NOMO-1 treated with dmso at 0.1 percent for 144 hours (cell line): ENCODE measurements around the gene IPO9.
A peak's percentile ranks its signal among the peaks of the same experiment; 100 is the strongest.
"Not testable (repeated sequence)": the region's sequence is repeated elsewhere in the genome, so short reads cannot be mapped to it uniquely, and the experiment has no call there.

Source experiments
- DNase-seq: peaks from one replicate; lab custom pipeline; 2025; ENCODE audit not compliant: unreplicated experiment; lab: John Stamatoyannopoulos, UW

IPO9 gene

GRCh38 chr1:201887116-201887866 is 58.3 kb downstream of the IPO9 start:
- DNase-seq = no peak

GRCh38 chr1:201888282-201889089 is 59.5 kb downstream of the IPO9 start, which contains the start of gene SHISA4:
Gene SHISA4 (plus strand): TSS chr1:201888898. CDS start chr1:201888995, 97 bp downstream.
- no peak for DNase-seq

GRCh38 chr1:201889090-201889968 is 60.4 kb downstream of the IPO9 start:
- DNase-seq = no peak

- no peak for DNase-seq
These were observed 61.3 kb downstream of the IPO9 start for GRCh38 chr1:201890223-201890622.

GRCh38 chr1:201890806-201891450 is 62.0 kb downstream of the IPO9 start:
- no peak for DNase-seq

- no peak for DNase-seq
These were observed 62.6 kb downstream of the IPO9 start for GRCh38 chr1:201891451-201892045.

GRCh38 chr1:201892211-201892610 is 63.3 kb downstream of the IPO9 start:
- DNase-seq = no peak

GRCh38 chr1:201893431-201893830 is 64.5 kb downstream of the IPO9 start:
- DNase-seq = no peak

- DNase-seq = no peak
These were observed 65.6 kb downstream of the IPO9 start for GRCh38 chr1:201894343-201895119.

GRCh38 chr1:201895120-201895665 is 66.2 kb downstream of the IPO9 start:
- no peak for DNase-seq

- DNase-seq = peak; percentile 74
These were observed 67.2 kb downstream of the IPO9 start for GRCh38 chr1:201895913-201896807.

- DNase-seq = no peak
These were observed 68.0 kb downstream of the IPO9 start for GRCh38 chr1:201896951-201897391.

- DNase-seq = no peak
These were observed 69.4 kb downstream of the IPO9 start for GRCh38 chr1:201898240-201898894.

GRCh38 chr1:201898992-201899391 is 70.0 kb downstream of the IPO9 start:
- no peak for DNase-seq

GRCh38 chr1:201899683-201900429 is 70.9 kb downstream of the IPO9 start:
- DNase-seq = no peak

GRCh38 chr1:201900476-201900875 is 71.5 kb downstream of the IPO9 start:
- no peak for DNase-seq

GRCh38 chr1:201901036-201901435 is 72.1 kb downstream of the IPO9 start:
- not testable (repeated sequence) for DNase-seq
